Gastroesophageal sphincter (tissue), 3 donors: Measurements from ENCODE around the gene HMGN3.

ENCODE experiments used
- EP300 ChIP-seq: sonication (generic); formaldehyde crosslinking; IDR thresholded peaks from one replicate; pipeline ENCODE4 v1.6.1; 2017; ENCODE audit warnings: antibody characterized with exemption, mild to moderate bottlenecking
- TF ChIP-seq, protein P1 (sequence below), 4 experiments: fragments of 200-600 bp in 2 of 4; fragments of 450-650 bp in 2 of 4; sonication (generic) in 1 of 4; IDR thresholded peaks; one replicate each; pipeline ENCODE4 v1.5.1; 2017 to 2019; ENCODE audit warnings: antibody characterized with exemption in 4 of 4, mild to moderate bottlenecking in 2 of 4, moderate library complexity in 2 of 4

DNA sequence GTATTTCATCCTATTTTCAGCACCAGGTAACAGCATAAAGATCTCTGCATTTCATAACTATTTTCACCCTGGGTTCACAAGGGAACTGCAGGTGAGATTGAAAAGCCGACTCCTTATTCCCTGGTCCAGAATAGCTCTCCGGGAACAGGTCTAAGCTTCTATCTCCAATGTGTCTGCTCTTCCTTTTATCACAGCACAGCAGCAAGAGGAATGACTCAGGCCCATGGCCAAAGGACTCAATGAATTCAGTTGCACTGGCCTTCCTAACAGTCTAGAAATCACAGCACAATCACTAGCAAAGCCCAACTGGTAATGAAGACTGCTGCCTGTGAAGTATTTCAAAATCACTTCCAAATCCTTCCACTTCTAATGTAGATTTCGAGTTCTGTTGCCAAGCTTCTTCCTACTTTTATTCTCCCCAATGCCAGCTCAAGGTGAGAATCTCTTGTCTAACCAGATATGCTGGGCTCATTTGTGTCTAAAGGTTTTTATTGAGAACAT lies 30.7 kb downstream of the HMGN3 start:
- TF ChIP-seq, protein P1, sequence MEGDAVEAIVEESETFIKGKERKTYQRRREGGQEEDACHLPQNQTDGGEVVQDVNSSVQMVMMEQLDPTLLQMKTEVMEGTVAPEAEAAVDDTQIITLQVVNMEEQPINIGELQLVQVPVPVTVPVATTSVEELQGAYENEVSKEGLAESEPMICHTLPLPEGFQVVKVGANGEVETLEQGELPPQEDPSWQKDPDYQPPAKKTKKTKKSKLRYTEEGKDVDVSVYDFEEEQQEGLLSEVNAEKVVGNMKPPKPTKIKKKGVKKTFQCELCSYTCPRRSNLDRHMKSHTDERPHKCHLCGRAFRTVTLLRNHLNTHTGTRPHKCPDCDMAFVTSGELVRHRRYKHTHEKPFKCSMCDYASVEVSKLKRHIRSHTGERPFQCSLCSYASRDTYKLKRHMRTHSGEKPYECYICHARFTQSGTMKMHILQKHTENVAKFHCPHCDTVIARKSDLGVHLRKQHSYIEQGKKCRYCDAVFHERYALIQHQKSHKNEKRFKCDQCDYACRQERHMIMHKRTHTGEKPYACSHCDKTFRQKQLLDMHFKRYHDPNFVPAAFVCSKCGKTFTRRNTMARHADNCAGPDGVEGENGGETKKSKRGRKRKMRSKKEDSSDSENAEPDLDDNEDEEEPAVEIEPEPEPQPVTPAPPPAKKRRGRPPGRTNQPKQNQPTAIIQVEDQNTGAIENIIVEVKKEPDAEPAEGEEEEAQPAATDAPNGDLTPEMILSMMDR (IDR thresholded peaks at IDR 0.05): no peak
- no peak for TF ChIP-seq EP300
